Measurements from ENCODE around the gene AP3B1.

AP3B1 gene

DNA sequence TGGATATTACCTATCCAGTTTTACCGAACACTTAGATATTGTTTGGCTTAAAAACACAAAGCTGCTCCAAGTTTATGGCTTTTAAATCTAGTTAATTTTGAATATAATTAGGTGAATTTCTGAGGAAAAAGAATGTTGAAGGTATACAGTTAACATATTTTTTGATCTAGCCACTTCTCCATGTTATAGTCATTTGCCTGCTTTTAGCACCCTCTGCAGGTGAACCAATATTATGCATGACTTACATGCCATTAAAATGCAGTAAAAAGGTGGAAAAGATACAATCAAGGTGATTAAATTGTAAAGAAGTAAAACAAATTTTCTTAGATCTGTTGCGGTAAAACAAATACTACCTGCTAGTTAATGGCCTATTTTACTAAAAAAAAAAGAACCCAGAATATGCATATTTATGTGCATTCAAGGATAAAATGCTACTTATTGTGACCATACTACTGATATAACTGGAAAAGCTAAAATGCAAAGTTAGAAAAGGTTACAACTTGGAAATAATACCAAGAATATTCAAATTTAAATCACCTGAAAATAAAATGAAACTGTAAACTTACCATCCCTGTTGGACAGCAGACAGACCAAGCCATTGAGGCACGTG, 132.1 kb downstream of the AP3B1 start:
- no peak for DNase-seq (ENCODE audit: low read depth in 2 of 2)

DNA sequence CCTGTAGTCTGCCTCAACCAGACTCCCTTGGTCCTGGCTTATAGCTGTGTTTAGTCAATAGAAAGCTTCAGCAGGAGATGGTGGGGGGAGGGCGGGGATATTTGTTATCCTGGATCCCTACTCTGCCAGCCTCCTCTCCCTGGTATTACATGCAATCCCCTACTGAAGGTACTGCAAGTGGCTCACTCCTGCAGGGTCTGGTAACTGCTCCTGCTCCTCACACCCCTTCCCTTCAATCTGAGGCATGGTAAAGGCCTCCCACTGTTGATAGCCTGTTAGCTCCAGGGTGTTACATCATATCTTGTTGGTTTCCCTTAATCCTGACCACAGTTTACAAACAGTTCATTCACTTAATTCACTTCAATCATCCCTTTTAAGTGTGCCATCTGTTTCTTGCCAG, 137.5 kb downstream of the AP3B1 start:
- no peak for DNase-seq (ENCODE audit: low read depth in 2 of 2)

DNA sequence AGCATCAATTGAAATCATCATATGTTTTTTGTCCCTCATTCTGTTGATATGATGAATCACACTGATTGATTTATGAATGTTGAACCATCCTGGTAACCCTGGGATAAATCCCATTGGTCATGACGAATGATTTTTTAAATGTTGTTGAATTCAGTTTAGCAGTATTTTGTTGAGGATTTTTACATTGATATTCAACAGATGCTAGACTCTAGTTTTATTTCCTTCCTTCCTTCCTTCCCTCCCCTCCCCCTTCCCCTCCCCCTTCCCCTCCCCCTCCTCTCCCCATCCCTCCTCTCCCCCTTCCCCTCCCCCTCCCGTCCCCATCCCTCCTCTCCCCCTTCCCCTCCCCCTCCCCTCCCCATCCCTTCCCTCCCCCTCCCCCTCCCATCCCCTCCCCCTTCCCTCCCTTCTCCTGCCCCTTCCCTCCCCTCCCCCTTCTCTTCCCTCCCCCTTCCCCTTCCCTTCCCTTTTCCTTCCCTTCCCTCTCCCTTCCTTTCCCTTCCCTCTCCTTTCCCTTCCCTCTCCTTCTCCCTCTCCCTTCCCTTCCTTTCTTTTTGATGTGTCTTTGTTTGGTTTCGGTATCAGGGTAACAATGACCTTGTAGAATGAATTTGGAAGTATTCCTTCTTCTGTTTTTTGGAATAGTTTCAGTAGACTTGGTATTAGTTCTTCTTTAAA, 142.8 kb downstream of the AP3B1 start:
- DNase-seq (ENCODE audit: low read depth in 2 of 2), result no peak

DNA sequence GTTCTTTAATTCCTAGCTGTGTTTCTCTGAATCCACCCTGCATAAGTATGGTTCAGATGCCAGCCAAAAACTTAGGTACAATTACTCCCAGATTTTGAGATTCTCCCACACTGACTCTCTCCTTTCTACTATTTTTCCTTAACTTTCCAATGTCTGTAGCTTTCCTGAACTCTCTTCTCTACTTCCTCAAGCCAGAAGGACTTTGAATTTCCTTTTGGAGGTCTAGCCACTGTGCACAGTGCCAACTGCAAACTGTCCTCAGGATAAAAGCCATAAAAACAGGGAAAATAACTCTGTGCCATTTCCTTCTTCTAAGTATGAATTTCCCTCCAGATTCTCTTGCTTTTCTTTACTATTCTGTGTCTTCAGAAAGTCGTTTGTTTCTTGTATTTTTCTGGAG, 157.2 kb downstream of the AP3B1 start:
- no peak for DNase-seq (ENCODE audit: low read depth in 2 of 2)

DNA sequence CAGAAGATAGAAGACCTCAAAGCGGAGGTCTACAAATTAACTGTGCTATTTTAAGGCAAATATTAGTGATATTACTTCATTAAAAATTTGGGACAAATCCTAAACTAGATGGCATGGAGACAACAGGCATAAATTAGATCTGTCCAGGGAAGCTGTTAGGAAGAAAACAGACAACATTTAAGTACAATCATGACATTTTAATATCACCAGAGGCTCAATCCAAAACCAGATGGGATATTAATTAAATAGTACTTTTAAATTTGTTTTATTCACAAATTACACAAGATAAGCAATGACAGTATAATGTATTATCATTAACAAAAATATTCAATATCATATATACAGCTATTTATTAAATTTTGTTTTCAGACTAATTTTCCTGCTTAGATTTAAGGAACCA, 161.1 kb downstream of the AP3B1 start:
- no peak for DNase-seq (ENCODE audit: low read depth in 2 of 2)

DNA sequence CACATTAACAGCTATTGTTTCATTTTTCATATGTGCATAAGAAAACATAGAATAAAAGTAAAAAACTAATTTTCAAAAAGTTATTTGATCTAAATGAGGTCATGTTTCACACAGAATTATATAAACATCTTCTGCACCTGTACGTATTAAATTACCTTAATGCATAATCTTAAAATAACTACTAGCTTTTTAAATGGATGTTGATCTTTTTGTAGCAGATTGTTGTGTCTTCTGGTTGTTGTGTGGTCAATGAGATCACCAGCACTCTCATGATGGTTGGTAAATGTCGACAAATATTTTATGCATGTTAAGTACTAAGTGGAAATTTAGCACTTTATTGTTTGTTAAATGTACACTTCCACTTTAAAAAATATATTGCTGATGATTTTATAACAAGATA, 162.0 kb downstream of the AP3B1 start:
- no peak for DNase-seq (ENCODE audit: low read depth in 2 of 2)

DNA sequence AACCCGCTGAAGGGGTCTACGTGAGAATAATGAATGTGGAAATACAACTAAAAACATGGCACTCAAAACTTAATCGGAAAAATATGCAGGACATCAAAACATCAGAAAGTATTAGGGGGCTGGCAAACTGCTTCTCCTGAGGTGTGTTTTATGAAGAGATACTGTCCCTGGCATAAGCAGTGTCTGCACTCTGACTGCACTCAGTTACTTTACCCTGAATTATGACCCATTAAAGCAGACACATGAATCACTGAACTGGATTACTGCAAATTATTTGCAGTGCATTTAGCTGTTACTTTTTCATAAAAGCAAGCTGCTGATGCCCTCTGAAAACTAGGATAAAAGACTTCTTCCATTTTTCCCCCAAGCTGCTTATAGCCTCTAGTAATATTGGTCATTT, 164.9 kb downstream of the AP3B1 start:
- no peak for DNase-seq (ENCODE audit: low read depth in 2 of 2)

DNA sequence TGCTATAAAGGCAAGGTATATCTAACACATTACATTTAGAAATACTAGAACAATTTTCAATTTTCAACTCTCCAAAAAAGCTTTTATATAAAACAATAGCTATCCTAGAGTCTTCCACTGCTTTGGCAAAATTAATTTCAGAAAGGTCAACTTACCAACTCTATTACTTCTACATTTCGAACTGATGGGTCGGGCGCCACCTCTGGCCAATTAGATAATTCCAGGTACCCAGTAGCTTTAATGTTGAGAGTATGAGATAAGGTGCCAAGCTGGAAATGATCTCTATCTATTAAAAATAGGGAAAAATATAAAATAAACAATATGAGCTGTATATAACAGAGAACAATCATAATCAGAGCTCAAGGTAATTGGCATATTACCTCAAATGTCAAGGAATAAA, 166.6 kb downstream of the AP3B1 start:
- DNase-seq (ENCODE audit: low read depth in 2 of 2), result no peak

DNA sequence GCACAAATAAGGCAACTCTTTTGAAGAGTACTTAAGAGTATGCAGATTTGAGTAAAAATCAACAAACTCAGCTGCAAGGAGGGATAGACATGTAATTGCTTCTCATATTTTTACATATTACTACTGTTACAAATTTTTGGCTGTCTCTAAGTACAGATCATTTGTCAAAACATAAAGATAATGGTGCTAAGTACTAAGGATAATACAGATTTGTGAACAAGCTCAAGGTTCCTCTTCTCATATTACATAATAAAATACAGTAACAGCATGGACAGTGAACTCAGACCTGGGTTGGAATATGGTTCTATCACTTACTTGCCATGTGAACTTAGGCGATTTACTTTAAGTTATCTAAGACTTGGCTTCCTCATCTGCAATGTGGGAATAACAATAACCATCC, 168.0 kb downstream of the AP3B1 start:
- no peak for DNase-seq (ENCODE audit: low read depth in 2 of 2)

DNA sequence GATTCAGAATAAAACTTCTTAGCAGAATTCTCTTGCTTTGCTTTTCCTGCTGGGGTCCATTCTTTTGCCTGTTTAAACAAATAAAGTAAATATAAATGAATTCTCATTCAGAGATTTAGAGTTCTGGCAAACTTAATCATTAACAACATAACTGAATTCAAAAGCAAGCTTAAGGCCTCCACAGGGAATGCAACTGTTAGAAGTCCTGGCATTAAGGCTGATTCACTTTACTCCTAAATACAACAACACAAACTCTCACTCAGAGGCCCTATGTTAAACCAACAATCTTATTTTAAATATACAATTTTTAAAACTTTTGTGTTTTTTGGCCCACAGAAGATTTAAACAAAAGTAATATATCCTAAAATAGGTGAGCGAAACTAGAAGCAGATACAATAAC, 178.3 kb downstream of the AP3B1 start:
- no peak for DNase-seq (ENCODE audit: low read depth in 2 of 2)

DNA sequence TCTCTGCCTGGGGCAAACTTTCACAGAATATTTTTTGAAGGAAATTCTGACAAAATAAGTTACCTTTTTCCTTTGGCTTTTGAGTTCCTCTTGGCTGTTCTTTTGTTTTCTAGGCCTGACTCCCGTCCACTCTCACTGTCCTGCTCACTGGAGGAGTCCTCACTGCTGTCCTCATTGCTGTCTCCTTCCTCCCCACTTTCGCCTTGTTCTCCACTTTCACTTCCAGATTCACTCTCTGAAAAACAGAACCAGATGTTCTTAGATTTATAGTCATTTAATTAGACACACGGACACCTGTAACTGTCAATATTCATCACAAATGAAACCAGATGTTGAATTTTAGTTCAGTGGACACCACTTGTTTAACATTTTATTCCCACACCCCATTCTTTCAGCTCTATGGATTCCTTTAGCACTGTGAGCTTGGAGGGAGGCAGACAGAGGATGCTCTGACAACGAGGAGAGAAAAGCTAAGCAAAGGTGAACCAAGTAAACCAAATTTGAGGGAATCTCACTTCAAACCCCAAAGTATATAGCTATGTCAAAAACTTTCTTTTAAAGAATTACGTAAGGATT, 180.7 kb downstream of the AP3B1 start:
- DNase-seq (ENCODE audit: low read depth in 2 of 2), result no peak

DNA sequence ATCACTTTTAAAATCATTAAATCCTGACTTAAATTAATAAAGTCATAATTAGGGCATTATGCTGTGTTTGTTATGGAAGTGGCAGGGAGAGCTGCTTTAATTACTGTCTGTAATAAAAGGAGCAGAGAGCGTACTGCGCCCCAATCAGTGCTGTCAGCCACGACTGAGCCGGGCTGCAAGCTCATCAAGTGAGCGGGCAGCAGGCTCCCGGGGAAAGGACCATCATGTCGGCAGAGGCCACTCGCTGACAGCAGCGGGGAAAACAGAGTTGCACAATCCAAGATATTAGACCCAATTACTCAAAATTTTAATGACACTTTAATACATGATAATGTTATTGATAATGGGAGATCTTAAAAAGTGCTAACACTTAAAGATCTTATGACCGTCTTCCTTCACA, 181.6 kb downstream of the AP3B1 start:
- DNase-seq (ENCODE audit: low read depth in 2 of 2), result no peak

DNA sequence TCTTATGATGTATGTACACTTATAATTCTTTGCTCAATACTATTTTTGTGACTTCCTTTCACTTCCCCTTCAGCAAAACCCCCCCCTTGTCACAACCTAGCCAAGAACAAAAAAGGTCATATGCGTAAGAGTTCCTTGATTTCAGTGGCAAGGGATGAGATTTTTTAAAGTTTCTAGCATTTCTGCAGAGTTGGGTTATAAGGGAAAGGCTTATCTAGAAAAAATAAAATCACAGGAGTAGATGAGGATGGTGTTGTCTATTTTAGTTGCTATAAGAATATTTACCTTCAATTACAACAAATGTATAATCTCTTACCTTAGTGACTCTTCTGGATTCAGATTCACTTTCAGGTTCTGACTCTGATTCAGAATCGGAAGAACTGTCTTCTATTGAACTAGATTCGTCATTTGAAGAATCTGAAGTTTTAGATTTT, 184.6 kb downstream of the AP3B1 start:
- DNase-seq (ENCODE audit: low read depth in 2 of 2), result no peak

DNA sequence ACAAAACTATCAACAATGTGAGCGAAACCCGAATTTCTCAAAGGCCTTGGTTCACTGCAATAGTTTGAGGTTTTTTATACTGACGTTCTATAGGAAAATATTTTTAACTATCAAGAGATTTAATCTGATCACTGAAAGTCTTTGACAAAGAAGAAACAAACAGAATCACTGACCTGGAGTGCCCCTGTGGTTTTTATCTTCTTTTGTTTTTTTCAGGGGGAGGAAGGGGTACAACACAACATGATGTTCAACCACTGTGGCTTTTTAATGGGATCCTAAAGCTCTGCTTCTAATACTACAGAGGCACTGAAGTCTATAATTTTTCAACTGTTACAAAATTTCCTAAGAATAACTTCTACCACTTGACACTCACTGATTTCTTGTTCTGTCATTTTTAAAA, 185.9 kb downstream of the AP3B1 start:
- DNase-seq (ENCODE audit: low read depth in 2 of 2), result no peak

DNA sequence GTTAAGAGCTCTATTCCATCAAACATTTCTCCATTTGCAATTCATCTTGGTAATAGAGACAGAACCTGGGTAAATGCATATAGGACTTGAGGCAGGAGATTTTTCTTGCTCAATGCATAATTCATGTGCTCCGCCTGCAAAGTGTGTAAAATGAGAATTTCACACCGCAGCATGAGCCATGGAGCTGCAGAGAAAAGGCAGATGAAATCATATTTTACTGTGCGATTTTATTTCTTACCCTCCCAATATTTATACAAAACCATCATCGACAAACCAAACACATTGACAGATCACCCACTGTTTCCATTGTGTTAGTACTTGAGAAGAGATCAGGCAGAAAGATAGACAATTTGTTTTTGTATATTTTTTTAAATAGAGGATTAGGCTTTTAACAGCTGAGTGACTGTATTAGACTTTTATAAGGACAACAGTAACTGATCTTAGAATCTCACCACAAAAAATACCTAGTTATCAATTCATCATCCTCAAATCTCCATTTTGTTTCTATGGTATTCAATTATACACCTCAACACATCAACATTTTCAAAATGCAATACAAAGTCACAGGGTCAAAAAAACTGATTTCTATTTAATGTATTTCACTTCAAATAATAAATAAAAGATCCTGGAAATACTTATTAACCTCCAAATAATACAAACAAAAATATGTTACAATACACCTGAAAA, 191.1 kb downstream of the AP3B1 start:
- no peak for DNase-seq (ENCODE audit: low read depth in 2 of 2)

DNA sequence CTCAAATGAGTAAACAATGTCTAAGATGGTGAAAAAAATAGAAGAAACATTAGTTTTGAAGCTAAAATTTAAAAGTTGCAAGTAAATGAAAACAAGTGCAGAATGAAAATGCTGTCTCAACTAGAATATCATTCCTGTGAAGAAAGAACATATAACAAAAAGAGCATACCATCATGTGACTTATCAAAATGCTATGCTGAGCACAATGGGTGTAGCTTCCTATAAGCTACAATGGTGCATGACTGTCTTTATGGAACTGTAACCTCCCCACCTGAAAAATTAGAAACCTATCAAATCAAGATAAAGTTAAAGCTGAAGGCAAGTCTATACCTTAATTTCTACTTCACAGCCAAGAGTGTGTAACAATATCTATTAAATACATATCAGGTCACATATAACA, 192.0 kb downstream of the AP3B1 start:
- no peak for DNase-seq (ENCODE audit: low read depth in 2 of 2)

DNA sequence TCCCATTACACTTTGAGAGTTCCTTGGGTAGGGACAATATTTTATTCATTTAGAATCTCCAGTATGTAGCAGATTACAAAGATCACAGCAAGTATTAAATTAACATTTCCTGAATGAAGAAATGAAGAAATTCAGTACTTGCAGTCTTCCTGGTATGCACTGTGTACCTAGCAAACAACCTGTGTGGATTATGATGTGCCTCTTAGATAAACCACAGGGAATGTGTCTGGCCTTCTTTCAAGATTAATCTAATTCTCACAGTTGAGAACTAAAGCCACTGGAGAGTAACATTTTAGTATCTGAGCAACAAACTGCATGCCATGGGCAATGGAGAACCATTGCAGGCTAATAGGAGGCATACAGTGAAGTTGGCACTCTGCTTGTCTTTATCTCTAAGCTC, 199.4 kb downstream of the AP3B1 start:
- no peak for DNase-seq (ENCODE audit: low read depth in 2 of 2)

DNA sequence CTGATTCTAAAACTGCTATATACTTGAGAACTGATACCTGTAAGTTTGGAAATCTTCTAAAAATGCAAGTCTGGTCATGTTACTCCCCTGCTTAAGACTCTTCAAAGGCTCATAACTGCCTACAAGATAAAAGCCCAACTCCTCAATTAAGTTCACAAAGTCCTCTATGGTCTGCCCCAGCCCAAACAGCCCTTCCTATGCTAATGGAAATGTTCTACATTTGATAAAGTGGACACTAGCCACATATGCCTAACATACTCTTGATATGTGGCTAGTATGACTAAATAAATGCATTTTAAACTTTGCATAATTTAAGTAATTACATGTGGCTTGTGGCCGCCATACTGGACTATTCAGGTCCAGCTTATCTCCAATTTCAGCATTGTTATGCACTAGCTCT, 204.5 kb downstream of the AP3B1 start:
- no peak for DNase-seq (ENCODE audit: low read depth in 2 of 2)

DNA sequence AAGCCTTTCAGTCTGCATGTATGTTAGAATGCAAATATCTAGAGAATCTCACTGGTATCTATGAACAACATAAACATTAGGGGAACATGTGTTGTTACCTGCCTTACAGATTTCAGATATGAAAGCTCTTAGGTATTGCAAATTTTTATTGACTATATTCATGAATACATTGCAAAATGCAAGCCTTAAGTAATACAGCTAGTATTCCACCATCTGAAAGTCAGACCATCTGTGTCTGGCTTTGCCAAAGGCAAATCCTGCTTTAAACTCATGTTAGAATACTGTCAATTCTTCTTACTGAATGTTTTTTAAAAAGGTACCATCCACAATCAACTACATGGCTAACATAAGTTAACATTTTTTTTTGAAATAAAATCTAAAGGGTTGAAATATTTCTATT, 215.6 kb downstream of the AP3B1 start:
- no peak for DNase-seq (ENCODE audit: low read depth in 2 of 2)

DNA sequence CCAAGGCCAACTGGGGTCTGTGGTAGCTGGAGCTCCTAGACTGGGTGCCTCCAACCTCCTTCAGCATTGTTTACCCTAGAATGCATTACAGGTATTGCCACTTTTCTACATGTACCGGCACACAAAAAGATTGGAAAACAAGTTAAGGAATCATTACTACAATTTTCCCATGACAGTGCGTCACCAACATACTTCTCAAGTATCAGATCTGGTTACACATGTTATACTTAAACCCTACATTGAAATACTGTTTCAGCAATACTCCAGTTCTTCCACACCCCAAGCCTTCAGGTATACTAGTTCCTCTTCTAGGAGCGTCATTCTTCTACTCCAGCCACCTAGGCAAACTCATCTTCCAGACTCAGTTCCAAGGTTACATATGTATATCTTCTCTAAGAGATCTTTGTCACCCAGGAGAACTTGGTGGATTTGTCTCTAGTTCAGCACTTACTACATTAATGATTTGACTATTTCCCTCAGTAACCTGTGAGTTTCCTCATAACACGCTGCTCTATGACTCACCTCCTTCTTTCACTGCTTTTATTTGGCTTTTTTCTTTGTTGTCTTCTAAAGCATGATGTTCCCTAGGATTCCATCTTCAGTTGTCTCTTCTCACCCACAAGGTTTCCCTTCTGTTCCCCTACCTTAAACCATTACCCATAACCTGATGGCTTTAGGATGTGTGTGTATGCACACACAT, 217.0 kb downstream of the AP3B1 start:
- DNase-seq (ENCODE audit: low read depth in 2 of 2), result no peak

DNA sequence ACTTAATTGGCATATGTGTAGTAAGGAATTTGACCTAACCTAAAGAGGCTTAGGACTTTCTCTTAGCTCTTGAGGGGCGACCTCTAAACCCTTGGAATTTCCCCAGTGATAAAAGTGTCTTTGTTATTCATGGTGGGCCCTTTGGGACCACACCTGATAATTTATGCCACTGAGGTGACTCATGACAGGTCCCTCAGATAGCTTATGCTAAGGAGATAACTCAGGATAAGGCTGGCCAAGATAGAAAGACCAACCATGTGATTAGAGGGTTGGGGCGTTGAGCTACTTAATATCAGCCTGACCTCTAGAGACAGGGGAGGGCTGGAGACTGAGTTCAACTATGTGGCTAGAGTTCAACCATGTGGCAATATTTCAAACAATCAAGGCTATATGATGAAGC, 218.1 kb downstream of the AP3B1 start:
- no peak for DNase-seq (ENCODE audit: low read depth in 2 of 2)

DNA sequence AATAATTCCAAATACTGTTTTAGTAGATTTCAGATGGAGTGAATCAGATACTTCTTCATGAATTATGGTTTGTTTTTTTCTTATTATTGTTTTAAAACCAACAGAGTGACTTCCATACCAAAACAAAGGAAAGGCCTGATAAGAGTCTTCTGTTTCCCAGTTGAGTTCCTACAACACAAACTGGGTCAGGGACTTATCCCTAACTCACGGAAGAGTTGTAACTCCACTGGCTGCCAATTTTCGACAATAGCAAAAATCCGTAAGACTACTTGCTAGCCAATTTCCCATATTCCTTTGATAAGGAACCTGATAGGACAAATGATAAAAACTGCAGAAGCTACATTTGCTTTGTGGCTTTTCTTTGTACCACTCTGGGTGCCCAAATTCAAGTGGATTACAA, 219.2 kb downstream of the AP3B1 start:
- no peak for DNase-seq (ENCODE audit: low read depth in 2 of 2)
